ENCODE measurements around the gene HFE. TPM values are rescaled to one million over a fixed set of nuclear protein-coding genes. Genes with fewer than 3 reads are reported as not detected.

HFE gene
- polyA plus RNA-seq, 1 donor (not counting 4 experiments of a cell fraction or from before 2014, with no cell fraction given), result 18.4 TPM

- H3K9me1 ChIP-seq (ENCODE audit: control insufficient read depth, extremely low read depth, insufficient read depth, low read length), result no peaks in the 10 kb centered on the region
- no peaks in the 10 kb centered on the region for H3K27me3 ChIP-seq (ENCODE audit: control insufficient read depth, extremely low read depth, insufficient read depth, low read length)
- H3K9me3 ChIP-seq (ENCODE audit: control insufficient read depth, low read depth, low read length), result no peaks in the 10 kb centered on the region
- H3K4me2 ChIP-seq (ENCODE audit: control insufficient read depth, extremely low read depth, insufficient read depth, low read depth, low read length), result peak overlapping the region; percentile 95
- dilution Hi-C loops (cut with MboI; ENCODE audit: extremely low pct_ligation_motif_present, low sequenced_read_pairs), result no loop called here
- H3K27ac ChIP-seq (ENCODE audit: control insufficient read depth, insufficient read depth, low read length), result peak overlapping the region; percentile 77
- peak overlapping the region; percentile 24 to 49 (median 26) for H3K4me3 ChIP-seq (ENCODE audit: control insufficient read depth in 2 of 3, extremely low read depth in 1 of 3, insufficient read depth in 2 of 3, low read depth in 1 of 3, low read length in 3 of 3)
- FAIRE-seq, result no peak
- H3K79me2 ChIP-seq (ENCODE audit: control insufficient read depth, insufficient read depth, low read length), result no peaks in the 10 kb centered on the region
- H3K9ac ChIP-seq (ENCODE audit: control insufficient read depth, extremely low read depth, insufficient read depth, low read length), result peak overlapping the region; percentile 29
- H4K20me1 ChIP-seq (ENCODE audit: control insufficient read depth, extremely low read depth, insufficient read depth, low read length), result no peaks in the 10 kb centered on the region
- peaks cover 21% of the 10 kb centered on the region for H3K4me1 ChIP-seq (ENCODE audit: control insufficient read depth, extremely low read depth, insufficient read depth, low read length)
- no peak for TF ChIP-seq EZH2 (IDR thresholded peaks at IDR 0.05; ENCODE audit: low read length)
- TF ChIP-seq, protein P1, sequence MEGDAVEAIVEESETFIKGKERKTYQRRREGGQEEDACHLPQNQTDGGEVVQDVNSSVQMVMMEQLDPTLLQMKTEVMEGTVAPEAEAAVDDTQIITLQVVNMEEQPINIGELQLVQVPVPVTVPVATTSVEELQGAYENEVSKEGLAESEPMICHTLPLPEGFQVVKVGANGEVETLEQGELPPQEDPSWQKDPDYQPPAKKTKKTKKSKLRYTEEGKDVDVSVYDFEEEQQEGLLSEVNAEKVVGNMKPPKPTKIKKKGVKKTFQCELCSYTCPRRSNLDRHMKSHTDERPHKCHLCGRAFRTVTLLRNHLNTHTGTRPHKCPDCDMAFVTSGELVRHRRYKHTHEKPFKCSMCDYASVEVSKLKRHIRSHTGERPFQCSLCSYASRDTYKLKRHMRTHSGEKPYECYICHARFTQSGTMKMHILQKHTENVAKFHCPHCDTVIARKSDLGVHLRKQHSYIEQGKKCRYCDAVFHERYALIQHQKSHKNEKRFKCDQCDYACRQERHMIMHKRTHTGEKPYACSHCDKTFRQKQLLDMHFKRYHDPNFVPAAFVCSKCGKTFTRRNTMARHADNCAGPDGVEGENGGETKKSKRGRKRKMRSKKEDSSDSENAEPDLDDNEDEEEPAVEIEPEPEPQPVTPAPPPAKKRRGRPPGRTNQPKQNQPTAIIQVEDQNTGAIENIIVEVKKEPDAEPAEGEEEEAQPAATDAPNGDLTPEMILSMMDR (optimal IDR thresholded peaks at IDR 0.05 in 1 of 3, IDR thresholded peaks at IDR 0.05 in 1 of 3, conservative IDR thresholded peaks at IDR 0.05 in 1 of 3; ENCODE audit: extremely low read depth in 1 of 3, insufficient read depth in 2 of 3, low read length in 3 of 3), result no peak
- no peak for DNase-seq (ENCODE audit: low read depth, low spot score)
- no peak overlapping the region for H2AFZ ChIP-seq (ENCODE audit: control insufficient read depth, low read length)
- H3K36me3 ChIP-seq (ENCODE audit: control insufficient read depth in 2 of 2, extremely low read depth in 1 of 2, insufficient read depth in 2 of 2, low read length in 2 of 2), result no peaks in the 10 kb centered on the region
These were observed 17.4 kb downstream of the HFE start for GRCh38 chr6:26104457-26105108.

GRCh38 chr6:26105109-26105730, 18.0 kb downstream of the HFE start:
- FAIRE-seq (no peak), DNase-seq (ENCODE audit: low read depth, low spot score) (no peak)
- TF ChIP-seq, protein P1 (optimal IDR thresholded peaks at IDR 0.05 in 1 of 3, IDR thresholded peaks at IDR 0.05 in 1 of 3, conservative IDR thresholded peaks at IDR 0.05 in 1 of 3; ENCODE audit: extremely low read depth in 1 of 3, insufficient read depth in 2 of 3, low read length in 3 of 3), result no peak
- TF ChIP-seq EZH2 (IDR thresholded peaks at IDR 0.05; ENCODE audit: low read length), result no peak
- Histone ChIP-seq H3K4me1 (ENCODE audit: control insufficient read depth, extremely low read depth, insufficient read depth, low read length) (peaks cover 21% of the 10 kb centered on the region), H3K27me3 (ENCODE audit: control insufficient read depth, extremely low read depth, insufficient read depth, low read length) (no peaks in the 10 kb centered on the region), H3K79me2 (ENCODE audit: control insufficient read depth, insufficient read depth, low read length) (no peaks in the 10 kb centered on the region), H3K4me2 (ENCODE audit: control insufficient read depth, extremely low read depth, insufficient read depth, low read depth, low read length) (peak overlapping the region; percentile 39), H3K36me3 (ENCODE audit: control insufficient read depth in 2 of 2, extremely low read depth in 1 of 2, insufficient read depth in 2 of 2, low read length in 2 of 2) (no peaks in the 10 kb centered on the region), H3K4me3 (ENCODE audit: control insufficient read depth in 2 of 3, extremely low read depth in 1 of 3, insufficient read depth in 2 of 3, low read depth in 1 of 3, low read length in 3 of 3) (no peak overlapping the region), H3K9me1 (ENCODE audit: control insufficient read depth, extremely low read depth, insufficient read depth, low read length) (no peaks in the 10 kb centered on the region), H3K27ac (ENCODE audit: control insufficient read depth, insufficient read depth, low read length) (no peak overlapping the region), H2AFZ (ENCODE audit: control insufficient read depth, low read length) (peak overlapping the region; percentile 56), H3K9me3 (ENCODE audit: control insufficient read depth, low read depth, low read length) (no peaks in the 10 kb centered on the region), H4K20me1 (ENCODE audit: control insufficient read depth, extremely low read depth, insufficient read depth, low read length) (no peaks in the 10 kb centered on the region), H3K9ac (ENCODE audit: control insufficient read depth, extremely low read depth, insufficient read depth, low read length) (no peak overlapping the region)
- dilution Hi-C loops (cut with MboI; ENCODE audit: extremely low pct_ligation_motif_present, low sequenced_read_pairs), result no loop called here

Data from keratinocyte (primary cell).